ENCODE results near the gene PRG3.
A peak's percentile ranks its signal among the peaks of the same experiment; 100 is the strongest.

Gene PRG3

DNA sequence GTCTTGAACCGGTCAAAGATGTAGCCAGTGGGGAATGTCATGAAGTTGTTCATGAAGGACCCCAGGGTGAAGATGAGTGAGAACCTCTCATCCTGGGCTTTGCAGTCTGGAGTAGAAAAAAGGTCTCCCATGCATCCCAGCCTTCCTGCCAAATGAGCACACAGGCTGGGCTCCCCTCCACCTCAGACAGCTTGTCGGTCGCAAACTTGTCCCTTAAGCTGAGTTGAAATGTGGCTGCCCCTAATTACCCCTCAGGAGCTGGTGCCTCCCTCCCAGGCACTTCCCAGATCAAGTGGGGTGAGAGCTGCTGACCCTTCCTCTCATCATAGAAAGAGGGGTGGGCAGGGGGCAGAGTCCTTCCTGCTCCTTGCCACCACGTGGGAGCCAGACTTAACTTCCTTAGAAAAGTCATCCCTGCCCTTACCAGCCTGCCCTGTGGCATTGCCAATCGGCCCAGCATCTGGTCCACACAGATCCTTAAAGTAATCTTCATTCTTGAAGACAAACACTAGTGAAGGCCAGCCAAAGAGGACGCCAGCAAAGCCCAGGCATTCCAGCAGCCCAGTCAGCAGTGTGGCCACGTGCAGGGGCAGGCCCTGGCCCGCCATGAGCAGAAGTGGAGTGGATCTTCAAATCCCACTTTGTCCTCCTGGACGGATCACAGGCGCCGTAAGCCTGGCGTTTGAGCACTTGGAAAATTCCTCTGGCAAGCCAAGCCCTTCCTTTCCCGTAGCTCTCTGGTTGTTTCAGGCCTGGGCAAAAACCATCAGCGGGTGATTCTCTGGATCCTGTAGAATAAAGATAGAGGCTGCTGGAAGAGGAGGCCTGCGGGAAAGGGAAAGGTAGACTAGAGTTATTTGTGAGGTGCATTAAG is 44.9 kb upstream of the PRG3 start:
- TF ChIP-seq, protein P1, sequence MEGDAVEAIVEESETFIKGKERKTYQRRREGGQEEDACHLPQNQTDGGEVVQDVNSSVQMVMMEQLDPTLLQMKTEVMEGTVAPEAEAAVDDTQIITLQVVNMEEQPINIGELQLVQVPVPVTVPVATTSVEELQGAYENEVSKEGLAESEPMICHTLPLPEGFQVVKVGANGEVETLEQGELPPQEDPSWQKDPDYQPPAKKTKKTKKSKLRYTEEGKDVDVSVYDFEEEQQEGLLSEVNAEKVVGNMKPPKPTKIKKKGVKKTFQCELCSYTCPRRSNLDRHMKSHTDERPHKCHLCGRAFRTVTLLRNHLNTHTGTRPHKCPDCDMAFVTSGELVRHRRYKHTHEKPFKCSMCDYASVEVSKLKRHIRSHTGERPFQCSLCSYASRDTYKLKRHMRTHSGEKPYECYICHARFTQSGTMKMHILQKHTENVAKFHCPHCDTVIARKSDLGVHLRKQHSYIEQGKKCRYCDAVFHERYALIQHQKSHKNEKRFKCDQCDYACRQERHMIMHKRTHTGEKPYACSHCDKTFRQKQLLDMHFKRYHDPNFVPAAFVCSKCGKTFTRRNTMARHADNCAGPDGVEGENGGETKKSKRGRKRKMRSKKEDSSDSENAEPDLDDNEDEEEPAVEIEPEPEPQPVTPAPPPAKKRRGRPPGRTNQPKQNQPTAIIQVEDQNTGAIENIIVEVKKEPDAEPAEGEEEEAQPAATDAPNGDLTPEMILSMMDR (IDR thresholded peaks at IDR 0.05), result no peak
- Histone ChIP-seq H3K4me3 (peak overlapping the region; percentile 80), H3K27ac (peak overlapping the region; percentile 91 to 99)
- DNase-seq (ENCODE audit: low spot score), result peak; percentile 88

DNA sequence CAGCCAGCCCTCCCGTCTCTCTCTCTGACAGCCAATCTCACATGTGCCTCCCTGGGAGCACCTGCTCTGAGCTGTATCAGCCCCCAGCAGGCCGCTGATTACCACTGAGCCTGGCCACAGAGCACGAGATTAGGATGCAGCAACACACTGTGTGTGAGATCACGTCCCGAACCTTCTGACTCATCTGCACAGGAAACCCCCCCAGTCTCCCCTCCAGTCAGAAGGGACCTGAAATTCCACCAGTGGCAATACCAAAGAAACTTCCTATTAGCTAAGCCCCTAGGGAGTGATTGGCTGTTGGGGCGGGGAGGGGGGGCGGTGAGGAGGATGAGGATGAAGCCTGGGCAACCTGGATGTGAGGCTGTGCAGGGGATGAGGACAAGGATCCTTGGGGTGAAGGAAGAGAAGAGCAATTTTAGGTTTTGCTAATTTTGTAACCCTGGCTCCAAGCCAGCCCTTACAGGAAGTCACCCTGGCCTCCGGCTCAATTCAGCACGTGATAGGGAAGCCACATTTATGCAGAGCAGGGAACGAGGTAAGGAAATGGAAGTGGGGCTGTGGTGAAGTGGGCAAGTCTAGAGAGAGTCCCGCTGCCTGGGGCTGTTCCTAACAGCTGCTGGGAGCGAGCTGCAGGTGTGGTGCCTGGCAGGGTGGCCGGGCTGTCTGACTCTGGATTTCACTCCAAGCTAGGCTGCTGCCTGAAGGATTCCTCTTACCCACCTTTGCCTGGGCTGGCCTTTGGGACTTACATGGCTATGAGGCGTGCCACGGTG is 44.0 kb upstream of the PRG3 start:
- DNase-seq (ENCODE audit: low spot score), result peak; percentile 87
- TF ChIP-seq, protein P1 (IDR thresholded peaks at IDR 0.05), result no peak
- H3K4me3 ChIP-seq, result peak overlapping the region; percentile 80
- H3K27ac ChIP-seq, result peak overlapping the region; percentile 91 to 99

DNA sequence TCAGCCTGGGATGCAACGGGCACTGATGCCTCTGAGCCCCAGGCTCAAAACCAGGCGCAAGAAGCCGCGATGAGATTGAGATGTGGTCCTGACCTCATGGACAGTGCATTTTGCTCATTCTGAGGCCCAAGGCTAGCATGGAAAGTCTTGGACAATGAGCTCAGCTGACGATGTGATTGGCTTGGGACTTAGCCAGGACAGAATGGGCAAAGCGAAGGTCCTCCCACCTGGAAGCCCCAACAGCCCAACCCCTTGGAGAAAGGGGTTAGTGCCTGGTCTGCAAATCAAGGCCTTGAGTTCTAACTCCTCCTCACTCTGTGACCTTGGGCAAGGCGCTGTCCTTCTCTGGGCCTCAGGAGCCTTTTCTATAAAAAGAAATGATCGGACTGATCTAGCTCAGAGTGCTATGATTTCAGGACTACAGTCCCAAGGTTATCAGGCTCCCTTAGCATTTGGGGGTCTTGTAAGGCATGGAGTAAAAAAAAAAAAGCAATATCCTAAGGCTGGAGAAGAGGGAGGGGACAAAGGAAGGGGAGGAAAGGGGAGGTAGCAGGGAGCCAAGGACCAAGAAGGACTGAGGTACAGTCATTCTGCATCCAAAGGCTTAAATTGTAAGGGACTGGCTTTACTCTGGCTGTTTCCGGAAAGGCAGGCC is 43.3 kb upstream of the PRG3 start:
- peak overlapping the region; percentile 91 to 99 for H3K27ac ChIP-seq
- H3K4me3 ChIP-seq, result peak overlapping the region; percentile 80
- no peak for DNase-seq (ENCODE audit: low spot score)
- TF ChIP-seq, protein P1 (IDR thresholded peaks at IDR 0.05), result no peak

DNA sequence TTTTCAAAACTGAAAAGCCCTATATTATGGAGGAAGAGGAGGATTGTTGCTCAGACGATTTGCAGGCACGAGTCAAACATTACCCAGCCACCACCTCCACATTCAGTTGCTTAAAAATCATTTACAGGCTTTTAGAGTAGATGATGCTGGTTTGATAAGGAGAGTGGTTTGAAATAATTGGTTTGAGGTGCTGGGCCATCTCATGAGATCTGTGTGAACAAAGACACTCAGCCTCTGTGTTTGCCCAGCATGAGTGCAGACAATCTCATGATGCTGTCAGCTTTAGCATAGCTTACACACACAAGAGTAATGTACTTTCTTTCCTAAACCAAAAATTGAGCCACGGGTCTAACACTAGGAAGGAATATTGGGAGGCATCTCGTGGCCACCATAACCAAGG is 41.7 kb upstream of the PRG3 start:
- H3K27ac ChIP-seq, result no peak overlapping the region
- TF ChIP-seq, protein P1 (IDR thresholded peaks at IDR 0.05), result no peak
- no peak overlapping the region for H3K4me3 ChIP-seq
- no peak for DNase-seq (ENCODE audit: low spot score)

DNA sequence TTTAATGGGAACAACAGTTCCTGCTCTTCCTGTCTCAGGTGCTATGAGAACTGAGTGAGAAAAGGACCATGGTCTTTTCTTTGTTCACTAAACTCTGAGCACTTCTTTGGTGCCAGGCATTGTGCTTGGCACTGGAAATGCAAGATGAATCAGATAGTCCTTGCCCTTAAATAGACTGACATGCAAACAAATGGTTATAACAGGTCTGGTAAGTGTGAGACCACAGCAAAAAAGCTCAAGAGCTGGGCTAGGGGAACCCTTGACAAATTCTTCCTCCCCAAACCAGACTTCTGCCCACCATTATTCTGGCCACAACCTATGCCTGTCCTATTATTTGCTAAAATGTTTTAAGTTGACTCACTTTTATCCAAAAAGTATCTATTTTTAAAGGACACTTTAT is 40.9 kb upstream of the PRG3 start:
- no peak for DNase-seq (ENCODE audit: low spot score)
- TF ChIP-seq, protein P1 (IDR thresholded peaks at IDR 0.05), result no peak
- Histone ChIP-seq H3K27ac (no peak overlapping the region), H3K4me3 (no peak overlapping the region)

DNA sequence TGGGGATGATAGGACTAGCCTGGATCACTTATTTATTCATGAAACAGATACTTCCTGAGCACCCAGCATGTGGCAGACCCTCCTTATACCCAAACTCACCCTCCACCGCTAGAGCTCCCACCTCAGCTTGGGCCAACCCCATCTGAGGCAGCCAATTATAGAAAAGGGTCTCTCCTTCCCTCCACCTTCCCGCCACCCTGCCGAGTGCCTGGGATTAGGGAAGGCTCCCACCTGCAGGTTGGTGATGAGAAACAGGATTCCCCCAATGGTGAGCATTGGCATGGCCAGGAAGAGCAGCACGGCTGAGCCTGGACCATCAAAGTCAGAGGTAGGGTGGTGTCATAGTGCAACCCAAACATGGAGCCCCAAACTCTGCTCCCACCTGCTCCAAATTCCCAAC is 40.1 kb upstream of the PRG3 start:
- DNase-seq (ENCODE audit: low spot score), result no peak
- Histone ChIP-seq H3K4me3 (no peak overlapping the region), H3K27ac (no peak overlapping the region)
- TF ChIP-seq, protein P1 (IDR thresholded peaks at IDR 0.05), result no peak
